ENCODE results near the gene CCDC91. TPM values are rescaled to one million over a fixed set of nuclear protein-coding genes. Genes with fewer than 3 reads are reported as not detected.

CCDC91 gene
- total RNA-seq, 1 donor from 2014 or later = 23.5 TPM

DNA sequence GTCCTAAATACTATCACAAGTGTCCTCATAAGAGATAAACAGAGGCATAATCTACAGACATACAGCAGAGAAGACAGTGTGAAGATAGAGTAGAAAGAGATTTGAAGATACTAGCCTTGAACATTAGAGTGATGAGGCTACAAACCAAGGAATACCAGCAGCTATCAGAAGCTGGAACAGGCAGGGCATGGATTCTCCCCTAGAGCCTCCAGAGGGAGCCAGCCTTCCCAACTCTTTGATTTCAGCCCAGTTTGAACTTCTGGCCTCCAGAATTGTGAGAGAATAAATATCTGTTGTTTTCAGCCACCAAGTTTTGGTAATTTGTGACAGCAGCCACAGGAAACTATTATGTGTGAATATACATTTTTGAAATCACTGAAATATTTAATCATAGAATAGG lies 47.2 kb downstream of the CCDC91 start:
- DNase-seq (ENCODE audit: low read depth) = no peak
- peak; percentile 20 for TF ChIP-seq CTCF (IDR thresholded peaks at IDR 0.05; ENCODE audit: insufficient read depth, low read length, poor library complexity, severe bottlenecking)
- H3K36me3 ChIP-seq (ENCODE audit: control insufficient read depth, insufficient read depth, low read length) = no peaks in the 10 kb centered on the region
- H3K27me3 ChIP-seq (ENCODE audit: control insufficient read depth, insufficient read depth, low read length) = no peaks in the 10 kb centered on the region
- no peak overlapping the region for H3K4me3 ChIP-seq (ENCODE audit: low read depth, low read length)

GRCh38 chr12:28239918-28240317 lies 49.7 kb downstream of the CCDC91 start:
- DNase-seq (ENCODE audit: low read depth) = no peak
- H3K4me3 ChIP-seq (ENCODE audit: low read depth, low read length) = no peak overlapping the region
- no peaks in the 10 kb centered on the region for H3K27me3 ChIP-seq (ENCODE audit: control insufficient read depth, insufficient read depth, low read length)
- no peak for TF ChIP-seq CTCF (IDR thresholded peaks at IDR 0.05; ENCODE audit: insufficient read depth, low read length, poor library complexity, severe bottlenecking)
- no peaks in the 10 kb centered on the region for H3K36me3 ChIP-seq (ENCODE audit: control insufficient read depth, insufficient read depth, low read length)

DNA sequence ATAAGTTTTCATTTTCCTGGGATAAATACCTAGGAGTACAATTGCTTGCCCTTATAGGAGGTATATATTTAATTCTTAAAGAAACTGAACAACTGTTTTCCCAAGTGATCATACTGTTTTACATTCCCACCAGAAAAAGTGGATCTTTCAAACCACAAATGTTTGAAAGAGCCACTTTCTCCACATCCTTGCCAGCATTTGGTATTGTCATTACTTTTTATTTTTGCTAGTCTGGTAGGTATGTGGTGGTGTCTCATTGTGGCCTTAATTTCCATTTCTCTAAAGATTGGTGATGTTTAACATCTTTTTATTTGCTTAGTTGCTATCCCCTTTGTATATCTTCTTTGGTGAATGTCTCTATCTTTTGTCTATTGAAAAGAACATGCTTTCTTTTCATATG lies 50.6 kb downstream of the CCDC91 start:
- TF ChIP-seq CTCF (IDR thresholded peaks at IDR 0.05; ENCODE audit: insufficient read depth, low read length, poor library complexity, severe bottlenecking) = no peak

DNA sequence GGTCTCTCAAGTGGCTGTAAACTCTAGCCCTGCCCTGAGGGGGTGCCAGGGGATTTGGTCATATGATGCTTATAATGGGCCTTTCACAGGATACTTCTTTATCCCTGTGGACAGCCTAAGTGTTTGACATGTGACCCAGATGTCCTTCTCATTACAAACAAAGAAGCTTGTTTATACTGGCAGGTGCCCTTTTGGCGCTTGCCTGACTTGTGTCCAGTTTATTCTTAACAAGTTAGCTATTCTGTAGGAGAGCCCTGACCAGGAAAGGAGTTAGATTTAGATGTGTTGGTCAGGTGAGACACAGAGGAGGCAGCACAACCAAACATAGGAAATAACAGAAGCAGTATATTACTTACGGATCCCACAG lies 51.9 kb downstream of the CCDC91 start:
- no peak for TF ChIP-seq CTCF (IDR thresholded peaks at IDR 0.05; ENCODE audit: insufficient read depth, low read length, poor library complexity, severe bottlenecking)
- DNase-seq (ENCODE audit: low read depth) = no peak
- H3K4me3 ChIP-seq (ENCODE audit: low read depth, low read length) = no peak overlapping the region
- no peaks in the 10 kb centered on the region for H3K27me3 ChIP-seq (ENCODE audit: control insufficient read depth, insufficient read depth, low read length)
- H3K36me3 ChIP-seq (ENCODE audit: control insufficient read depth, insufficient read depth, low read length) = no peaks in the 10 kb centered on the region

More for the DNA sequence above, 50.6 kb downstream of the CCDC91 start:
- no peaks in the 10 kb centered on the region for H3K36me3 ChIP-seq (ENCODE audit: control insufficient read depth, insufficient read depth, low read length)
- no peak overlapping the region for H3K4me3 ChIP-seq (ENCODE audit: low read depth, low read length)
- H3K27me3 ChIP-seq (ENCODE audit: control insufficient read depth, insufficient read depth, low read length) = no peaks in the 10 kb centered on the region
- no peak for DNase-seq (ENCODE audit: low read depth)

- DNase-seq (ENCODE audit: low read depth) = no peak
- TF ChIP-seq CTCF (IDR thresholded peaks at IDR 0.05; ENCODE audit: insufficient read depth, low read length, poor library complexity, severe bottlenecking) = no peak
- Histone ChIP-seq H3K27me3 (ENCODE audit: control insufficient read depth, insufficient read depth, low read length) (no peaks in the 10 kb centered on the region), H3K4me3 (ENCODE audit: low read depth, low read length) (no peak overlapping the region), H3K36me3 (ENCODE audit: control insufficient read depth, insufficient read depth, low read length) (no peaks in the 10 kb centered on the region)
Measured at GRCh38 chr12:28242496-28243309, 52.4 kb downstream of the CCDC91 start.

- TF ChIP-seq CTCF (IDR thresholded peaks at IDR 0.05; ENCODE audit: insufficient read depth, low read length, poor library complexity, severe bottlenecking) = no peak
Measured at GRCh38 chr12:28243310-28243633, 53.0 kb downstream of the CCDC91 start.

More at GRCh38 chr12:28243310-28243633, 53.0 kb downstream of the CCDC91 start:
- H3K4me3 ChIP-seq (ENCODE audit: low read depth, low read length) = no peak overlapping the region
- H3K36me3 ChIP-seq (ENCODE audit: control insufficient read depth, insufficient read depth, low read length) = no peaks in the 10 kb centered on the region
- no peaks in the 10 kb centered on the region for H3K27me3 ChIP-seq (ENCODE audit: control insufficient read depth, insufficient read depth, low read length)
- DNase-seq (ENCODE audit: low read depth) = no peak

Data from kidney epithelial cell (primary cell).